OCI-LY7 (cell line): Measurements from ENCODE around the gene TSPAN9. TPM values are rescaled to one million over a fixed set of nuclear protein-coding genes. Genes with fewer than 3 reads are reported as not detected.

ENCODE experiments used
- BruUV-seq: library from RNA; stranded (reverse); fragments of 400-500 nt; replicated peaks from 2 replicates; lab custom pipeline; 2021; lab: Mats Ljungman, UMichigan
- CTCF ChIA-PET: fragments of 300-600 bp; sonication (Branson Sonifier 250); formaldehyde crosslinking; loops from one replicate; lab custom pipeline; 2022; ENCODE audit warnings: antibody characterized with exemption; ENCODE audit not compliant: unreplicated experiment; lab: Charles Lee
- POLR2A ChIA-PET: fragments of 300-600 bp; sonication (Branson Sonifier 250); formaldehyde crosslinking; loops from one replicate; lab custom pipeline; 2022; ENCODE audit warnings: antibody characterized with exemption; lab: Charles Lee
- DNase-seq: peaks from one replicate; pipeline ENCODE4 v3.0.0-alpha.2; 2015; ENCODE audit warnings: low spot score
- H2AFZ ChIP-seq: fragments of 200-600 bp; sonication (generic), shearing (Covaris generic); 2 replicates; pipeline ENCODE4 v1.6.1; 2014; ENCODE audit warnings: mild to moderate bottlenecking, antibody characterized with exemption, low read length, moderate library complexity
- H3K27ac ChIP-seq: fragments of 200-600 bp; sonication (generic); 2 replicates; pipeline ENCODE4 v1.5.1; 2014; ENCODE audit warnings: mixed run types, low read depth, mild to moderate bottlenecking, moderate library complexity, low read length, inconsistent platforms; ENCODE audit not compliant: poor library complexity, severe bottlenecking
- H3K36me3 ChIP-seq: fragments of 200-600 bp; sonication (generic); 2 replicates; pipeline ENCODE4 v1.6.1; 2014; ENCODE audit warnings: mild to moderate bottlenecking, antibody characterized with exemption, low read length, moderate library complexity, mixed read lengths; ENCODE audit not compliant: insufficient read depth
- H3K4me1 ChIP-seq: fragments of 200-600 bp; sonication (generic); 2 replicates; pipeline ENCODE4 v1.5.1; 2014; ENCODE audit warnings: mild to moderate bottlenecking, low read length; ENCODE audit not compliant: insufficient read depth, poor library complexity, severe bottlenecking
- H3K4me2 ChIP-seq: fragments of 200-600 bp; sonication (generic); 2 replicates; pipeline ENCODE4 v1.6.1; 2014; ENCODE audit warnings: mild to moderate bottlenecking, low read length
- H3K4me3 ChIP-seq: fragments of 200-600 bp; sonication (generic); 2 replicates; pipeline ENCODE4 v1.5.1; 2014; ENCODE audit warnings: mild to moderate bottlenecking, low read depth, low read length; ENCODE audit not compliant: poor library complexity, severe bottlenecking
- H3K79me2 ChIP-seq: fragments of 200-600 bp; sonication (generic); 2 replicates; pipeline ENCODE4 v1.6.1; 2016; ENCODE audit warnings: low read depth, mild to moderate bottlenecking, low read length, moderate library complexity, mixed read lengths; ENCODE audit not compliant: insufficient read depth
- H3K9me2 ChIP-seq: fragments of 200-600 bp; sonication (generic); 2 replicates; pipeline ENCODE4 v1.6.1; 2016; ENCODE audit warnings: mild to moderate bottlenecking, low read length, mixed read lengths; ENCODE audit not compliant: insufficient read depth
- H3K9me3 ChIP-seq: fragments of 200-600 bp; sonication (generic); 2 replicates; pipeline ENCODE4 v1.6.1; 2014; ENCODE audit warnings: mild to moderate bottlenecking, mixed run types, low read length, mixed read lengths
- H4K20me1 ChIP-seq: fragments of 200-600 bp; sonication (generic); 2 replicates; pipeline ENCODE4 v1.6.1; 2014; ENCODE audit warnings: mild to moderate bottlenecking, antibody characterized with exemption, low read length, moderate library complexity, mixed read lengths; ENCODE audit not compliant: insufficient read depth
- CTCF ChIP-seq: fragments of 200-600 bp; sonication (generic); conservative IDR thresholded peaks from 2 replicates; pipeline ENCODE4 v1.5.1; 2014; ENCODE audit warnings: mild to moderate bottlenecking, antibody characterized with exemption, low read length, moderate library complexity, mixed read lengths
- EZH2phosphoT487 ChIP-seq: fragments of 200-600 bp; sonication (generic); IDR thresholded peaks from 2 replicates; pipeline ENCODE4 v1.6.1; 2018; ENCODE audit warnings: low read depth, borderline replicate concordance, mild to moderate bottlenecking, mixed run types, antibody characterized with exemption, low read length, moderate library complexity, mixed read lengths
- intact Hi-C: fragments of 100-400 bp; cut with micrococcal nuclease; formaldehyde crosslinking; loops from one replicate; pipeline ENCODE4 v1.10.0; 2022; ENCODE audit not compliant: unreplicated experiment
- total RNA-seq, 2 experiments: library from RNA; depleted of rRNA in 1 of 2; stranded (reverse); fragments of >200 nt in 1 of 2; shearing (Covaris generic) in 1 of 2; gene quantifications; 2 replicates each; pipeline ENCODE4 v1.2.3, GENCODE V29; 2014 to 2022

TSPAN9 gene
- total RNA-seq, 2 experiments from 2014 or later, result 0.50 to 0.74 TPM

- intact Hi-C loops, result no loop called here
- Histone ChIP-seq H3K4me1 (peaks cover 23% of the 10 kb centered on the region), H3K9me3 (no peaks in the 10 kb centered on the region), H2AFZ (no peak overlapping the region), H3K36me3 (no peaks in the 10 kb centered on the region), H3K9me2 (no peaks in the 10 kb centered on the region), H3K4me3 (no peak overlapping the region), H3K27ac (no peak overlapping the region), H3K4me2 (no peak overlapping the region), H3K79me2 (no peaks in the 10 kb centered on the region), H4K20me1 (no peaks in the 10 kb centered on the region)
- TF ChIP-seq CTCF, result no peak
- no peak for TF ChIP-seq EZH2phosphoT487
- ChIA-PET CTCF (no interaction called here), POLR2A (interaction anchor here (0.6 kb wide), 1 partner anchor 8 kb away, joined by 4 read pairs; no protein-coding TSS in a partner anchor)
- no peak for DNase-seq
- BruUV-seq, result no TSS peak
Observed at GRCh38 chr12:3219233-3219632, 142.1 kb downstream of the TSPAN9 start.

- CTCF ChIA-PET, result no interaction called here
Observed at GRCh38 chr12:3220382-3221321, 143.5 kb downstream of the TSPAN9 start.

More at GRCh38 chr12:3220382-3221321, 143.5 kb downstream of the TSPAN9 start:
- DNase-seq, result no peak
- H4K20me1 ChIP-seq, result no peaks in the 10 kb centered on the region
- H3K4me1 ChIP-seq, result peaks cover 9% of the 10 kb centered on the region
- H3K9me2 ChIP-seq, result no peaks in the 10 kb centered on the region
- BruUV-seq, result no TSS peak
- TF ChIP-seq CTCF, result no peak
- TF ChIP-seq EZH2phosphoT487, result no peak
- no peak overlapping the region for H3K27ac ChIP-seq
- H3K4me3 ChIP-seq, result no peak overlapping the region
- no peaks in the 10 kb centered on the region for H3K79me2 ChIP-seq
- intact Hi-C loops, result no loop called here
- no peaks in the 10 kb centered on the region for H3K36me3 ChIP-seq
- no peak overlapping the region for H2AFZ ChIP-seq
- POLR2A ChIA-PET, result no interaction called here
- no peaks in the 10 kb centered on the region for H3K9me3 ChIP-seq
- no peak overlapping the region for H3K4me2 ChIP-seq
